ENCODE data around the gene GIMD1.

- TF ChIP-seq, protein P1, sequence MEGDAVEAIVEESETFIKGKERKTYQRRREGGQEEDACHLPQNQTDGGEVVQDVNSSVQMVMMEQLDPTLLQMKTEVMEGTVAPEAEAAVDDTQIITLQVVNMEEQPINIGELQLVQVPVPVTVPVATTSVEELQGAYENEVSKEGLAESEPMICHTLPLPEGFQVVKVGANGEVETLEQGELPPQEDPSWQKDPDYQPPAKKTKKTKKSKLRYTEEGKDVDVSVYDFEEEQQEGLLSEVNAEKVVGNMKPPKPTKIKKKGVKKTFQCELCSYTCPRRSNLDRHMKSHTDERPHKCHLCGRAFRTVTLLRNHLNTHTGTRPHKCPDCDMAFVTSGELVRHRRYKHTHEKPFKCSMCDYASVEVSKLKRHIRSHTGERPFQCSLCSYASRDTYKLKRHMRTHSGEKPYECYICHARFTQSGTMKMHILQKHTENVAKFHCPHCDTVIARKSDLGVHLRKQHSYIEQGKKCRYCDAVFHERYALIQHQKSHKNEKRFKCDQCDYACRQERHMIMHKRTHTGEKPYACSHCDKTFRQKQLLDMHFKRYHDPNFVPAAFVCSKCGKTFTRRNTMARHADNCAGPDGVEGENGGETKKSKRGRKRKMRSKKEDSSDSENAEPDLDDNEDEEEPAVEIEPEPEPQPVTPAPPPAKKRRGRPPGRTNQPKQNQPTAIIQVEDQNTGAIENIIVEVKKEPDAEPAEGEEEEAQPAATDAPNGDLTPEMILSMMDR (IDR thresholded peaks at IDR 0.05; ENCODE audit: insufficient read depth, low read depth, low read length) = no peak
- no peak for TF ChIP-seq EZH2 (IDR thresholded peaks at IDR 0.05; ENCODE audit: insufficient read depth, low read length)
These were observed 45.8 kb upstream of the GIMD1 start for GRCh38 chr4:106414366-106414765.
